Dendritic cell treated with granulocyte-macrophage colony-stimulating factor and Interleukin-4, amounts not matched to agents 40 ng/mL and 50 ng/mL, for 4 days (primary cell): ENCODE data around the gene POLL.
"Not testable (repeated sequence)": the region's sequence is repeated elsewhere in the genome, so short reads cannot be mapped to it uniquely, and the experiment has no call there.

ENCODE experiments used
- H3K27ac Mint-ChIP-seq: one replicate; pipeline ENCODE4 v1.8.0; 2022; ENCODE audit warnings: mild to moderate bottlenecking, mixed read lengths
- H3K27me3 Mint-ChIP-seq: one replicate; pipeline ENCODE4 v1.8.0; 2022; ENCODE audit warnings: mild to moderate bottlenecking, mixed read lengths
- H3K36me3 Mint-ChIP-seq: one replicate; pipeline ENCODE4 v1.8.0; 2022; ENCODE audit warnings: low read depth, mixed read lengths
- H3K4me1 Mint-ChIP-seq: one replicate; pipeline ENCODE4 v1.8.0; 2022; ENCODE audit warnings: low read depth, mixed read lengths
- H3K4me3 Mint-ChIP-seq: one replicate; pipeline ENCODE4 v1.8.0; 2022; ENCODE audit warnings: mild to moderate bottlenecking, moderate library complexity, mixed read lengths
- H3K9me3 Mint-ChIP-seq: one replicate; pipeline ENCODE4 v1.8.0; 2022; ENCODE audit warnings: mixed read lengths
- intact Hi-C: fragments of 100-400 bp; cut with micrococcal nuclease; formaldehyde crosslinking; loops from one replicate; pipeline ENCODE4 v1.15.0; 2022

Gene POLL

DNA sequence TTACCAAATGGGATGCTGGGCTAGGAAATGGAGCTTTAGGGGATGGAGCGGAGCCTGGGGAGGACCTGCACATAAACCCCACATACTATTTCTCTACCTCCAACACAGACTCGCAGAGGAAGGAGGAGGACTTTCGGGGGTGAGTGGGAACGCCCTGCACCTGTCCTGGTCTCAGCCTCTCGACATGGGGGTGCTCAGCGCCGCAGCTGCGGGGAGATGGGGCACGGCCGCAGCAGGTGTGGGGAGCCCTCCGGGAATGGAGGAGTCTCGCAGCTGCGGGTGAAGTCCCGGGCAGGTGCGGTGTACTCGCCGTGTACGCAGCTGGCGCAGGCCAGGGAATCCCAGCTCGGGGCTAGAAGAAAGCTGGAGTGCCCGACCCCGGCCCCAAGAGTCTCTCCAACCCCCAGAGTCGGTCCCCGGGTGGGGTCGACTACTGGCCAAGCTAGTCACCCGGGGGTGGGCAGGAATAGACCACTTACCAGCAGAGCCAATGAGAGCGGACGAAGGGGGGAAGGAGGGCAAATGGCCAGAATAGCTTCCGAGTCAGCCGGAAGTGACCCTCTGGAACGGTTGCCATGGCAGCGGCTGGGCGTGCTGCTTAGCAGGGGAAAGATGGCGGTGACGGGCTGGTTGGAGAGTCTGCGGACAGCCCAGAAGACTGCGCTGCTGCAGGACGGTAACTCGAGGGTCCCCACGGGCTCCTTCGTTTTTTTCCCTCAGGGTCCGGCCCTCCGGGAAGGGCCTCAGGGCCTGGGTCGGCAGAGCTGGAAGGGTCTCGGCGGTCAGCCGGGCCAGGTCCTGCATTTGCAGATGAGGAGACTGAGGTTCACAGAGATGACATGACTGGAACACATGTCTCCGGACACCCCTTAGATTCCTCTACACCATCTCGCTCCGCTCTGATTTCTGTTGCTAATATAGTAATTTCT lies at the start of gene POLL, which contains the start of gene DPCD:
Gene POLL (minus strand): TSS at position 533 of the 929 bp plus-strand sequence. CDS start 897 bp downstream, outside the sequence.
Gene DPCD (plus strand): TSS at position 597 of the 929 bp plus-strand sequence. CDS start 16 bp downstream, at position 613.
- no peaks in the 10 kb centered on the region for H3K9me3 Mint-ChIP-seq
- no peaks in the 10 kb centered on the region for H3K27me3 Mint-ChIP-seq
- H3K27ac Mint-ChIP-seq: peak within 1 kb of the TSS; percentile 90
- intact Hi-C loops: loop anchor here (2.0 kb wide), 1 partner anchor 235 kb away; no protein-coding TSS in a partner anchor
- peaks cover 38% of the 10 kb centered on the region for H3K4me1 Mint-ChIP-seq
- H3K36me3 Mint-ChIP-seq: peaks cover 51% of the 10 kb centered on the region
- peak within 1 kb of the TSS; percentile 94 for H3K4me3 Mint-ChIP-seq

- H3K9me3 Mint-ChIP-seq, H3K27ac Mint-ChIP-seq, H3K4me3 Mint-ChIP-seq, H3K4me1 Mint-ChIP-seq, intact Hi-C loops, H3K27me3 Mint-ChIP-seq: not testable (repeated sequence)
- peaks cover 46% of the 10 kb centered on the region for H3K36me3 Mint-ChIP-seq
These were observed 45.5 kb upstream of the POLL start for GRCh38 chr10:101633510-101633909.

DNA sequence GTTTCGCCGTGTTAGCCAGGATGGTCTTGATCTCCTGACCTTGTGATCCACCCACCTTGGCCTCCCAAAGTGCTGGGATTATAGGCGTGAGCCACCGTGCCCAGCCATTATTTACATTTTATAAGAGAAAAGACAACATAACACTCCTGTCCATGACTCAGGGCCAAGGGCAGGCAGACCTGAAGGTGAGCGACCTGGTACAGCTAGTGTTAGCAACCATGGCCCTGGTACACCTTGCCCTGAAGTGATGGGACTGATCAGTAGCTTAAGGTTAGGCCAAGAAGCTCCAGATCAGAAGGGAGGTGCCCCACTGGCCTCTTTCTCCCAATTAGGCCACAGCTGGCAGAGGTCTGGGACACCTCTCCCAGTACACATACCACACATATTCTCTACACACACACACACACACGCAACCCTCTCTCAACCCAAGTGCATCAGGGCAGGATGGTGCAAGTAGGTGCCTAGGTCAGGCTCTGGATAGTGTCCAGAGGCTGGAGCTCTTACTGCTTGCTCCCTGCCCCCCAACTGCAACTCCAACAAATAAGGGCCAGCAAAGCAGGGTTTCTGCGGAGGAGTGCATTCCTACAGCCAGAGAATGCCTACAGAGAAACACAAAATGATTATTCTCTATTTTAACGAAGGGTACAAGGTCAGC lies 43.9 kb upstream of the POLL start:
- Mint-ChIP-seq H3K27ac (no peak overlapping the region), H3K4me3 (no peak overlapping the region), H3K4me1 (peaks cover 7% of the 10 kb centered on the region), H3K36me3 (peaks cover 49% of the 10 kb centered on the region), H3K27me3 (no peaks in the 10 kb centered on the region), H3K9me3 (no peaks in the 10 kb centered on the region)
- intact Hi-C loops: no loop called here

DNA sequence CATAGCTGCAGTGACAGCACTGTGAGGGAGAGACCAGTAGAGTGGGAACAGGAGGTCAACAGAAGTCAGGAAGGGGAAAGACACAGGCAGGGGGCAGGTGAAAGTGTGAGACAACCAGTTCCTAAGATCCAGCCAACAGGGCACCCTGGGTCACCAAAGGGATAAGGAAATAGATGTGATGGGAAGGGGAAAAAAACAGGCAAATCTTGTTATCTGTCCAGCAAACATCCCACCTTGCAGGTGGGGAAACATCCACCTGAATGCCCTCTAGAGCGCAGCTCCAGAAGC lies 42.5 kb upstream of the POLL start:
- Mint-ChIP-seq H3K27ac (no peak overlapping the region), H3K9me3 (no peaks in the 10 kb centered on the region), H3K4me1 (peaks cover 8% of the 10 kb centered on the region), H3K4me3 (no peak overlapping the region), H3K36me3 (peaks cover 43% of the 10 kb centered on the region), H3K27me3 (no peaks in the 10 kb centered on the region)
- intact Hi-C loops: no loop called here

DNA sequence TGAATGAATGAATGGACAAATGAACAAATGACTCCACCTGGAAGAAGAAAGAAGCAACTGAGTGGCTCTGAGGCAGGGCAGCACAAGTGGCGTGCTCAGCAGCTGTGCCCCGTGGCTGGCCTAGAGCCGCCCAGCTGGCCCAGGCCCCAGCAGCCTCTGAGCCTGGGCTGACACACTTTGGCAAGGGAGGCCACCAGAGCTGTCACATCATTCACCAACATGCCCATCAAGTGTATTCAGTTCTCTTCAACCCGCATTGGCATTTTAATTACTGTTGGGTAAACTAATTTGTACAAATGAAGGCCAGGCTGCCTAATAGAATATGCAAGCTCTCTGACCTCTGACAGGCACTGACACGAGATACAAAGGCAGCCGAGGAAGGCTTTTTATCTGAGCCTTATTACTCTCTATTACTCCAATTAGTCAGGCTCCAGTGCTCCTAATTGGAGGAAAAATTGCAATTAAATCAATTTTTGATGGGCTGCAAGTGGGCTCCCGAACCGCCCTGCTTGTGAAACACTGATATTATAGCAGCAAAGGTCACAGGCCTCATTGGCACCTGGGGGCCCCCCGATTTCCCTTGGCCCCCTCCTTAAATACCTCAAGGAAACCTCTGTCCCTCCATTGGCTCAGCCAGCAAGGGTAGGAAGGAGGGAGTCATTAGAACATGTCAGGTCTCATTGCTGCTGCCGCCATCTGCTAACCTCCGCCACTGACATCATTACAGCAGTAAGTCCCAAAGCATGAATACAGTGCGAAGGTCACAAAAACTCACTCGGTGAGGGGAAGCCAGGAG lies 42.0 kb upstream of the POLL start:
- intact Hi-C loops: no loop called here
- Mint-ChIP-seq H3K27me3 (no peaks in the 10 kb centered on the region), H3K36me3 (peaks cover 42% of the 10 kb centered on the region), H3K27ac (no peak overlapping the region), H3K4me1 (peaks cover 13% of the 10 kb centered on the region), H3K4me3 (no peak overlapping the region), H3K9me3 (no peaks in the 10 kb centered on the region)

DNA sequence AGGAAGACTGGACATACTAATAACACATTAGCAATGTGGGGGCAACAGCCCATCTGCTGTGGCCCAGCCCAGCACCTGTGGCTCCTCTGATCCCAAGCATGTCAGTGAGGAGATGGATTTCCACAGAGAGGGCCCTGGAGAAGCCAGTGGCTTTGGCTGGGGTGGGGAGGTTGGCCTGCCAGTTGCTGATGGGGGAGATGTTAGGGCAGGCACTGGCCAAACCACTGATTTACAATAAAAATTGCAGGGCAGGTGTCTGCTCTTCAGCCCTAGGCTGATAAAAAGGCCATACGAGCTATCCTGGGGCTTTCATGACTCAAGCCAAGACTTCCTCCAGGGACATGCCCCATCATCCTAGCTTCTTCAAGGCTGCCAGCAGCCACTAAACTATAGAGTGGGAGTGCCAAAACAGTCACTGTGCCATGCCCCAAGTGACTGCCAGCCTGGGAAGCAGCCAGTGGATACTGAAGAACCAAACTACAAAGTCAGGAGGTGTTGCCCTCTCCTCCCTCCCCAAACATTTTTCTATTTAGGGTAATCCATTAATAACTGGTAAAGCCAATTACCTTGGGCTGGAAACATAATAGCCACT lies 37.9 kb upstream of the POLL start:
- Mint-ChIP-seq H3K36me3 (peaks cover 70% of the 10 kb centered on the region), H3K4me3 (no peak overlapping the region), H3K9me3 (no peaks in the 10 kb centered on the region), H3K27me3 (no peaks in the 10 kb centered on the region), H3K4me1 (peaks cover 14% of the 10 kb centered on the region), H3K27ac (no peak overlapping the region)
- intact Hi-C loops: no loop called here

GRCh38 chr10:101624526-101625102 lies 36.6 kb upstream of the POLL start:
- no peaks in the 10 kb centered on the region for H3K9me3 Mint-ChIP-seq
- intact Hi-C loops: no loop called here
- H3K4me3 Mint-ChIP-seq: no peak overlapping the region
- peaks cover 75% of the 10 kb centered on the region for H3K36me3 Mint-ChIP-seq
- peaks cover 22% of the 10 kb centered on the region for H3K4me1 Mint-ChIP-seq
- no peaks in the 10 kb centered on the region for H3K27me3 Mint-ChIP-seq
- H3K27ac Mint-ChIP-seq: no peak overlapping the region

GRCh38 chr10:101623528-101623927 lies 35.5 kb upstream of the POLL start:
- peaks cover 84% of the 10 kb centered on the region for H3K36me3 Mint-ChIP-seq

GRCh38 chr10:101619983-101620382 lies 31.9 kb upstream of the POLL start:
- H3K36me3 Mint-ChIP-seq: peaks cover 82% of the 10 kb centered on the region
- H3K9me3 Mint-ChIP-seq: no peaks in the 10 kb centered on the region
- H3K4me3 Mint-ChIP-seq: no peak overlapping the region
- no peak overlapping the region for H3K27ac Mint-ChIP-seq
- H3K4me1 Mint-ChIP-seq: peaks cover 42% of the 10 kb centered on the region
- intact Hi-C loops: no loop called here
- H3K27me3 Mint-ChIP-seq: no peaks in the 10 kb centered on the region

More at GRCh38 chr10:101623528-101623927, 35.5 kb upstream of the POLL start:
- Mint-ChIP-seq H3K9me3 (no peaks in the 10 kb centered on the region), H3K27ac (no peak overlapping the region), H3K4me1 (peaks cover 33% of the 10 kb centered on the region), H3K4me3 (no peak overlapping the region), H3K27me3 (no peaks in the 10 kb centered on the region)
- intact Hi-C loops: no loop called here

DNA sequence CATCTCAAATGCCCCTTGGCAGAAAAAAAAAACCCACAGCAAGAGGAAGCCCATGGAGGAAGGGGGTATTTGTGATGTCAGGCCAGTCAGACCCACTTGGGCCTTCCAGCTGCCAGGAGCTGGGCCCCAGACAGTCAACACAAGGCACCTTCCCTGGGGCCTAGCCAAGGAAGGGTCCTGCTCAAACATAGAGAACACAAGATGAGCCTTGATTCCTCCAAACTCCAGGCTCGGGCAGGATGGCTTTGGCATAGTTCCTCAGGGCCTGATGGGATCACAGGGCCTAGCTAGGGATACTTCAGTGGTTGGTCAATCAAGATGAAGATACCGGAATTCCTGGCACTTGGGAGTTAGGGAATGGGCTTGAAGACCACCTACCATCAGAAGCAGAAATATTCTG lies 30.8 kb upstream of the POLL start:
- intact Hi-C loops: no loop called here
- no peak overlapping the region for H3K4me3 Mint-ChIP-seq
- H3K4me1 Mint-ChIP-seq: peaks cover 35% of the 10 kb centered on the region
- H3K36me3 Mint-ChIP-seq: peaks cover 75% of the 10 kb centered on the region
- no peaks in the 10 kb centered on the region for H3K9me3 Mint-ChIP-seq
- no peak overlapping the region for H3K27ac Mint-ChIP-seq
- no peaks in the 10 kb centered on the region for H3K27me3 Mint-ChIP-seq

DNA sequence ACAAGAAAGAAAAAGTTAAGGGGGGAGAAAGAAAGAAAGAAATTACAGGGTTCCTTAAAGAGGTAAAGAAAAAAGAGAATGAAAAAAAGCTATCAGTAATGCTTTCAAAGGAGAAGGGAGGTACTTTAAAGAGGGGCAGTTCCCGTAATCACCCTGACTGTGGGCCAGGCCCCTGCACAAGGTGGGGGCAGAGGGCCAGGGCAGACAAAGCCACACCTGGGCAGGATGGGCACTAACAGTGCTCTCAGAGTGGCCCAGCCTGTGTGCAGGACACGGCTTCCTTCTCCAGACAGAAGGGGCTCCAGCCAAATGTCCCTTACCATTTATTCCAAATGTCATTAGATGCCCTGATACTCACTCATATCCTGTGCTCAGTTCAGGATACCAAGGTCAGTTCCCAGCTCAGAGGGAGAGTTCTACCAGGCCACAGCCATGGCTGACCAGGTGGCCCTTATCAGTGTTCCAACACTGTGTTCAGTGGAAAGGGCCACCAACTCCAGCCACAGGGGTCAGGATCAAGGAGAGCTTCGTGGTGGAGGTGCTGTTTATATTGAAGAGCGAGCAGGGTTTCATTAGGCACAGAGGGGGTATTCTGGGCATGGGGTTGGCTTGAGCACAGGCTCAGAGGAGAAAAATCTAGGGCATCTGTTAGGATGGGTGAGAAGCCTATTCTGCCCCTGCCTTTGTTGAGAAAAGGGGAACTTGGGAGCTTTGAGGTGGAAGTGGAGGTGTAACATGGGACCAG lies 29.9 kb upstream of the POLL start:
- H3K4me3 Mint-ChIP-seq: no peak overlapping the region

DNA sequence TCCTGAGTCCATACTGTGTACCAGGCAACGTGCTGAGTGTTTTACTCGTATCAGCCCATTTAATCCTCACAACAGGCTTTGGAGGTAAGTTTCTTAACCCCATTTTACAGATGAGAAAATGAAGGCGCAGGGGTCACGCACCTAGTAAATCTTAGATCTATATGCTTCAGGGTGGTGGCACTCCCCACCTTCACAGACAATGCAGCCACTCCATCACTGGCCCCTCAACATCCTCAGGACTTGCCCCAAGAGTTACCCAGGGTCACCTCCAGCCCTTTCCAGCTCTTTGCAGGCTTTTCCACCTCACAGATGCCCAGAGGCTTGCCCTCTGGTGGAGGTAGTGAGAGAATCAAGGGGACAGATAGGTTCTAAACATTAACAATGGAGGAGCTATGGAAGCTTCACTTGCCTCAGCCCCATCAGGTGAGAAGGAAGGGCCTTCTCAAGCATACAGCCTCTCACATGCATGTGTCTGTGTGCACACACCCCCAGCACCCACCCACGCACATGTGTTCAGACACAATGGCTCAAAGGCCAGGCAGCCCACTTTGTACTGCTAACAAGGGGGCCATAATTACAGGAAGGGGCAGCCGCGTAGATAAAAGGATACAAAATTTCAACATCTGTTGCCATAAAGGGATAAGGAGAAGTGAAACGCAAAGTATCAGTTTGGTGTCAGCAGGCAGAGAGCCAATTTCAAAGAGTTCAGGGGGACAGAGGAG lies 29.2 kb upstream of the POLL start:
- Mint-ChIP-seq H3K9me3 (no peaks in the 10 kb centered on the region), H3K27ac (no peak overlapping the region), H3K27me3 (no peaks in the 10 kb centered on the region), H3K36me3 (peaks cover 75% of the 10 kb centered on the region), H3K4me1 (peaks cover 35% of the 10 kb centered on the region), H3K4me3 (no peak overlapping the region)
- intact Hi-C loops: no loop called here

More for the DNA sequence above, 29.9 kb upstream of the POLL start:
- Mint-ChIP-seq H3K27ac (no peak overlapping the region), H3K36me3 (peaks cover 76% of the 10 kb centered on the region), H3K27me3 (no peaks in the 10 kb centered on the region), H3K4me1 (peaks cover 35% of the 10 kb centered on the region), H3K9me3 (no peaks in the 10 kb centered on the region)
- intact Hi-C loops: no loop called here
